PFSK-1 (cell line): ENCODE measurements around the gene SDCCAG8.

Experiments used
- FOXP2 ChIP-seq: optimal IDR thresholded peaks from 2 replicates; pipeline ENCODE3; 2011; ENCODE audit warnings: borderline replicate concordance, control low read depth, inconsistent platforms; ENCODE audit not compliant: insufficient read depth; ENCODE audit errors: extremely low read length, extremely low read depth
- POLR2AphosphoS5 ChIP-seq: IDR thresholded peaks from 2 replicates; pipeline ENCODE4 v1.6.1; 2012; ENCODE audit warnings: low read depth, mild to moderate bottlenecking, control low read depth, low read length, moderate library complexity
- REST ChIP-seq, 2 experiments: IDR thresholded peaks; 2 replicates each; pipeline versions ENCODE4 v1.6.1 to v1.8.0; 2011 to 2012; ENCODE audit warnings: low read depth in 2 of 2, low read length in 2 of 2, control low read depth in 1 of 2, inconsistent platforms in 1 of 2, mild to moderate bottlenecking in 1 of 2, moderate library complexity in 1 of 2; ENCODE audit not compliant: insufficient read depth in 1 of 2
- SIN3A ChIP-seq: IDR thresholded peaks from 2 replicates; pipeline ENCODE4 v1.6.1; 2012; ENCODE audit warnings: mild to moderate bottlenecking, low read length, moderate library complexity, borderline replicate concordance; ENCODE audit not compliant: insufficient read depth
- TAF1 ChIP-seq: IDR thresholded peaks from 2 replicates; pipeline ENCODE4 v1.6.1; 2012; ENCODE audit warnings: low read length, control low read depth, borderline replicate concordance; ENCODE audit not compliant: insufficient read depth

- no peak for TF ChIP-seq SIN3A
- TF ChIP-seq POLR2AphosphoS5, result no peak
- no peak for TF ChIP-seq REST (IDR thresholded peaks at IDR 0.05; ENCODE audit: insufficient read depth in 1 of 2, low read depth in 2 of 2, low read length in 2 of 2)
- no peak for TF ChIP-seq TAF1
- no peak for TF ChIP-seq FOXP2
Observed at GRCh38 chr1:243244432-243244841, 11.4 kb upstream of the SDCCAG8 start.
